Upper lobe of left lung (tissue), 6 donors: ENCODE data around the gene AMER1. TPM values are rescaled to one million over a fixed set of nuclear protein-coding genes. Genes with fewer than 3 reads are reported as not detected.

Experiments
- ATAC-seq, 2 donors: fragments of 200-7000 bp; cut with Tn5 transposase; one replicate each; pipeline ENCODE4 v1.9.1; 2022; ENCODE audit warnings: mild to moderate bottlenecking in 2 of 2, moderate library complexity in 2 of 2; ENCODE audit not compliant: low FRiP score in 2 of 2
- DNase-seq, 2 donors: peaks; one replicate each; pipeline ENCODE4 v3.0.0-alpha.2; 2019 to 2020
- H3K27ac ChIP-seq, 4 donors: fragments of 200-600 bp; sonication (generic); one replicate each; pipeline ENCODE4 v1.5.1; 2016 to 2019
- H3K27me3 ChIP-seq, 4 donors: fragments of 200-600 bp; sonication (generic); one replicate each; pipeline ENCODE4 v1.5.1; 2017 to 2019
- H3K36me3 ChIP-seq, 4 donors: fragments of 200-600 bp; sonication (generic); one replicate each; pipeline ENCODE4 v1.5.1; 2016 to 2019
- H3K4me1 ChIP-seq, 4 donors: fragments of 200-600 bp; sonication (generic); one replicate each; pipeline ENCODE4 v1.5.1; 2018 to 2019
- H3K4me3 ChIP-seq, 4 donors: fragments of 200-600 bp; sonication (generic); one replicate each; pipeline ENCODE4 v1.5.1; 2017 to 2019; ENCODE audit warnings: mild to moderate bottlenecking in 2 of 4, moderate library complexity in 1 of 4
- H3K9me3 ChIP-seq, 4 donors: fragments of 200-600 bp; sonication (generic); one replicate each; pipeline ENCODE4 v1.5.1; 2018 to 2019
- CTCF ChIP-seq, 6 experiments: fragments of 450-650 bp in 4 of 6; fragments of 200-600 bp in 2 of 6; sonication (generic) in 2 of 6; IDR thresholded peaks; one replicate each; pipeline ENCODE4 v1.5.1; 2016 to 2019; ENCODE audit warnings: antibody characterized with exemption in 6 of 6
- EP300 ChIP-seq, 4 donors: sonication (generic); formaldehyde crosslinking; IDR thresholded peaks; one replicate each; pipeline ENCODE4 v1.5.1; 2017; ENCODE audit warnings: antibody characterized with exemption in 4 of 4, control low read depth in 2 of 4
- POLR2A ChIP-seq, 4 donors: fragments of 450-650 bp; IDR thresholded peaks; one replicate each; pipeline ENCODE4 v1.5.1; 2016 to 2017; ENCODE audit warnings: antibody characterized with exemption in 4 of 4, mild to moderate bottlenecking in 2 of 4
- POLR2AphosphoS5 ChIP-seq, 2 donors: sonication (generic); formaldehyde crosslinking; IDR thresholded peaks; one replicate each; pipeline ENCODE4 v1.5.1; 2017; ENCODE audit warnings: antibody characterized with exemption in 2 of 2
- WGBS, 2 donors: methylation state at CpG; one replicate each; pipeline ENCODE4 v1.1.5; 2017 to 2018; 5-methylcytosine and 5-hydroxymethylcytosine counted together
- total RNA-seq, 6 donors: library from RNA; depleted of rRNA in 4 of 6; stranded (reverse); fragments of >200 nt in 4 of 6; gene quantifications; one replicate each; pipeline versions ENCODE4 v1.1.0 to v1.2.1, GENCODE V29; 2016 to 2021
- donor health status: DM: no; HTN: no; CAD: no; lungs with moderate emphysema.
- donor health status: DM: no; HTN: yes; CAD: no; lungs with severe emphysema.

Gene AMER1
- total RNA-seq, 6 donors from 2014 or later = 3.3 to 5.5 (median 3.9) TPM

GRCh38 chrX:64192040-64192439, 13.5 kb downstream of the AMER1 start:
- Histone ChIP-seq H3K36me3 (peaks cover 0 to 18% (median 5%) of the 10 kb centered on the region in 4 donors), H3K4me3 (no peak overlapping the region), H3K27me3 (no peaks in the 10 kb centered on the region), H3K27ac (no peak overlapping the region), H3K9me3 (no peaks in the 10 kb centered on the region), H3K4me1 (no peaks in the 10 kb centered on the region)
- WGBS, 2 donors = 82 to 100% methylated on average over 3 of the region's 3 CpGs
- DNase-seq = no peak
- ATAC-seq = no peak
- TF ChIP-seq CTCF (IDR thresholded peaks at IDR 0.05) (no peak), POLR2AphosphoS5 (IDR thresholded peaks at IDR 0.05) (no peak)

GRCh38 chrX:64191281-64192010, 14.1 kb downstream of the AMER1 start:
- 87 to 100% methylated on average over 6 to 19 of the region's 19 CpGs for WGBS, 2 donors
- no peak overlapping the region for H3K4me3 ChIP-seq
- no peaks in the 10 kb centered on the region for H3K4me1 ChIP-seq
- H3K36me3 ChIP-seq = peaks cover 0 to 18% (median 5%) of the 10 kb centered on the region in 4 donors
- H3K9me3 ChIP-seq = no peaks in the 10 kb centered on the region
- ATAC-seq = no peak
- no peak overlapping the region for H3K27ac ChIP-seq
- H3K27me3 ChIP-seq = no peaks in the 10 kb centered on the region
- DNase-seq = peak in 1 of 2 donors; percentile 21
- no peak for TF ChIP-seq POLR2AphosphoS5 (IDR thresholded peaks at IDR 0.05)
- no peak for TF ChIP-seq POLR2A (IDR thresholded peaks at IDR 0.05)
- TF ChIP-seq EP300 (IDR thresholded peaks at IDR 0.05) = no peak
- no peak for TF ChIP-seq CTCF (IDR thresholded peaks at IDR 0.05)

- no peak for DNase-seq
- 76 to 97% methylated on average over 5 to 10 of the region's 10 CpGs for WGBS, 2 donors
- TF ChIP-seq POLR2A (IDR thresholded peaks at IDR 0.05) = no peak
- no peak for TF ChIP-seq CTCF (IDR thresholded peaks at IDR 0.05)
- no peak for TF ChIP-seq EP300 (IDR thresholded peaks at IDR 0.05)
- TF ChIP-seq POLR2AphosphoS5 (IDR thresholded peaks at IDR 0.05) = no peak
These were observed 15.3 kb downstream of the AMER1 start for GRCh38 chrX:64190136-64190740.

GRCh38 chrX:64188901-64189300, 16.6 kb downstream of the AMER1 start:
- ATAC-seq = no peak
- no peak overlapping the region for H3K4me3 ChIP-seq
- WGBS, 2 donors = 82 to 96% methylated on average over 3 of the region's 3 CpGs
- H3K27me3 ChIP-seq = no peaks in the 10 kb centered on the region
- H3K9me3 ChIP-seq = no peaks in the 10 kb centered on the region
- H3K36me3 ChIP-seq = peaks cover 0 to 18% (median 5%) of the 10 kb centered on the region in 4 donors
- DNase-seq = no peak
- H3K4me1 ChIP-seq = no peaks in the 10 kb centered on the region
- no peak overlapping the region for H3K27ac ChIP-seq
- TF ChIP-seq POLR2AphosphoS5 (IDR thresholded peaks at IDR 0.05) (no peak), EP300 (IDR thresholded peaks at IDR 0.05) (no peak), CTCF (IDR thresholded peaks at IDR 0.05) (no peak), POLR2A (IDR thresholded peaks at IDR 0.05) (no peak)

More at GRCh38 chrX:64190136-64190740, 15.3 kb downstream of the AMER1 start:
- H3K9me3 ChIP-seq = no peaks in the 10 kb centered on the region
- H3K4me3 ChIP-seq = no peak overlapping the region
- H3K4me1 ChIP-seq = no peaks in the 10 kb centered on the region
- H3K36me3 ChIP-seq = peaks cover 0 to 18% (median 5%) of the 10 kb centered on the region in 4 donors
- ATAC-seq = no peak
- no peak overlapping the region for H3K27ac ChIP-seq
- H3K27me3 ChIP-seq = no peaks in the 10 kb centered on the region
